Cardiac septum (tissue), 1 donor: ENCODE results near the gene EFS. TPM values are rescaled to one million over a fixed set of nuclear protein-coding genes. Genes with fewer than 3 reads are reported as not detected.
A peak's percentile ranks its signal among the peaks of the same experiment; 100 is the strongest.

Experiments
- DNase-seq: peaks from one replicate; pipeline ENCODE4 v3.0.0-alpha.2; 2020; ENCODE audit warnings: low spot score
- intact Hi-C: fragments of 100-400 bp; cut with DNase I; formaldehyde crosslinking; loops from one replicate; pipeline ENCODE4 v1.14.0; 2022
- long read RNA-seq: library from polyadenylated mRNA; unstranded; transcript quantifications from one replicate; pipeline ENCODE4 v2.0.0, GENCODE V29; 2021
- total RNA-seq: library from RNA; stranded (reverse); fragmentation: NEBNext Ultra II Directional; extraction: Animal tissue kit (Norgen Biotek cat#: 25700); gene quantifications from one replicate; pipeline ENCODE4 v1.2.1, GENCODE V29; 2021
- donor health status: DM: no; HTN: no; CAD: no.

The EFS gene
- total RNA-seq, result 3.7 TPM
- long read RNA-seq, partial matches to known transcripts, result 0 of 1 reads
- long read RNA-seq, other reads (novel, unspliced or antisense), result 1 of 1 reads

GRCh38 chr14:23365036-23365731 lies at the start of gene EFS:
TSS of gene EFS (minus strand) at chr14:23365172. CDS start at chr14:23365025, 147 bp downstream.
- peak; percentile 72 for DNase-seq
- intact Hi-C loops, result loop anchor here (10.0 kb wide), 1 partner anchor 100 kb away; no protein-coding TSS in a partner anchor

- intact Hi-C loops, result no loop called here
- DNase-seq, result no peak
These were observed 49.3 kb upstream of the EFS start for GRCh38 chr14:23414254-23414653.

GRCh38 chr14:23413681-23414080 lies 48.7 kb upstream of the EFS start:
- DNase-seq, result no peak
- intact Hi-C loops, result no loop called here

- intact Hi-C loops, result no loop called here
- DNase-seq, result no peak
These were observed 46.9 kb upstream of the EFS start for GRCh38 chr14:23411563-23412525.

- no peak for DNase-seq
- intact Hi-C loops, result no loop called here
These were observed 45.1 kb upstream of the EFS start for GRCh38 chr14:23409966-23410635.

GRCh38 chr14:23409475-23409874 lies 44.5 kb upstream of the EFS start:
- intact Hi-C loops, result no loop called here
- DNase-seq, result no peak

GRCh38 chr14:23408307-23408630 lies 43.3 kb upstream of the EFS start:
- intact Hi-C loops, result no loop called here
- no peak for DNase-seq

- DNase-seq, result no peak
- intact Hi-C loops, result no loop called here
These were observed 42.7 kb upstream of the EFS start, which contains the start of gene MYH6 for GRCh38 chr14:23407516-23408306. TSS of gene MYH6 (minus strand) at chr14:23408273. CDS start at chr14:23407223, 1,050 bp downstream.

- intact Hi-C loops, result no loop called here
These were observed 41.9 kb upstream of the EFS start for GRCh38 chr14:23406725-23407355.

GRCh38 chr14:23406244-23406643 lies 41.3 kb upstream of the EFS start:
- intact Hi-C loops, result no loop called here
- no peak for DNase-seq

More at GRCh38 chr14:23406725-23407355, 41.9 kb upstream of the EFS start:
- DNase-seq, result no peak

- DNase-seq, result no peak
- intact Hi-C loops, result no loop called here
These were observed 40.6 kb upstream of the EFS start for GRCh38 chr14:23405516-23406025.

- intact Hi-C loops, result no loop called here
- DNase-seq, result no peak
These were observed 40.1 kb upstream of the EFS start for GRCh38 chr14:23405096-23405495.

- DNase-seq, result no peak
- intact Hi-C loops, result no loop called here
These were observed 39.4 kb upstream of the EFS start for GRCh38 chr14:23404331-23404900.

- intact Hi-C loops, result no loop called here
- no peak for DNase-seq
These were observed 38.9 kb upstream of the EFS start for GRCh38 chr14:23403908-23404307.

- intact Hi-C loops, result no loop called here
- DNase-seq, result no peak
These were observed 38.1 kb upstream of the EFS start for GRCh38 chr14:23403139-23403438.

- intact Hi-C loops, result no loop called here
- DNase-seq, result no peak
These were observed 37.5 kb upstream of the EFS start for GRCh38 chr14:23402296-23403138.

GRCh38 chr14:23401291-23401690 lies 36.3 kb upstream of the EFS start:
- intact Hi-C loops, result no loop called here
- no peak for DNase-seq
